Right hindlimb (tissue), 1 donor: ENCODE results near the gene MC4R.
"Not testable (repeated sequence)": the region's sequence is repeated elsewhere in the genome, so short reads cannot be mapped to it uniquely, and the experiment has no call there.

ENCODE experiments used
- DNase-seq: peaks from one replicate; pipeline ENCODE4 v3.0.0-alpha.2; 2018

Gene MC4R

DNA sequence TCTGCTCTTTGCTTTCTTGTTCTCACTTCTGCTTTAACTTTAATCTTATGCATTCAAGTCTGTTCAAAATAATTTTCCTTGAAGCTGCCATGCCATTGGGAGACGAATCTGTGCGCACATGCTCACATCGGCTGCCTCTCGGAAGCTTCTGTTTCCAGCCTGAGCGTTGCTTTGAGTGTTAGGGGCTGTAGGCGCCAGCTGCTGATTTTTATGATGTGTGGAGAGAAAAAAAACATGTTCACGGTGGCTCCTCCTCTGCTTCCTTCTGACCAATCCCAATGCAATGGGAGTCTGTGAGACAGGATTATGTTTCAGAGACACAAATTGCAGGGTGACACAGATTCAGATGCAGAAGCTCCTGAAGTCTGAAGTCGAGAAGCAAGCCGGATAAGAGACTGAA, at the start of gene MC4R:
Gene MC4R, minus strand, starts transcription at position 180 of the 400 bp plus-strand sequence. CDS start 426 bp downstream, outside the sequence.
- peak; percentile 83 for DNase-seq

DNA sequence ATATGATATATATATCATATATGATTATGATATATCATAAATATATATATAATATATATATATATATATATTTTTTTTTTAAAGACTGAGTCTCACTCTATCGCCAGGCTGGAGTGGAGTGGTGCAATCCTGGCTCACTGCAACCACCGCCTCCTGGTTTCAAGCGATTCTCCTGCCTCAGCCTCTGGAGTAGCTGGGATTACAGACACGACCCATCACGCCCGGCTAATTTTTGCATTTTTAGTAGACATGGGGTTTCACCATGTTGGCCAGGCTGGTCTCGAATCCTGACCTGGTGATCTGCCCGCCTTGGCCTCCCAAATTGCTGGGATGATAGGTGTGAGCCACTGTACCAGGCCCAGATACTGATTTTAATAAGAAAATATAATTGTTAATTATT, 49.7 kb upstream of the MC4R start:
- DNase-seq: not testable (repeated sequence)

DNA sequence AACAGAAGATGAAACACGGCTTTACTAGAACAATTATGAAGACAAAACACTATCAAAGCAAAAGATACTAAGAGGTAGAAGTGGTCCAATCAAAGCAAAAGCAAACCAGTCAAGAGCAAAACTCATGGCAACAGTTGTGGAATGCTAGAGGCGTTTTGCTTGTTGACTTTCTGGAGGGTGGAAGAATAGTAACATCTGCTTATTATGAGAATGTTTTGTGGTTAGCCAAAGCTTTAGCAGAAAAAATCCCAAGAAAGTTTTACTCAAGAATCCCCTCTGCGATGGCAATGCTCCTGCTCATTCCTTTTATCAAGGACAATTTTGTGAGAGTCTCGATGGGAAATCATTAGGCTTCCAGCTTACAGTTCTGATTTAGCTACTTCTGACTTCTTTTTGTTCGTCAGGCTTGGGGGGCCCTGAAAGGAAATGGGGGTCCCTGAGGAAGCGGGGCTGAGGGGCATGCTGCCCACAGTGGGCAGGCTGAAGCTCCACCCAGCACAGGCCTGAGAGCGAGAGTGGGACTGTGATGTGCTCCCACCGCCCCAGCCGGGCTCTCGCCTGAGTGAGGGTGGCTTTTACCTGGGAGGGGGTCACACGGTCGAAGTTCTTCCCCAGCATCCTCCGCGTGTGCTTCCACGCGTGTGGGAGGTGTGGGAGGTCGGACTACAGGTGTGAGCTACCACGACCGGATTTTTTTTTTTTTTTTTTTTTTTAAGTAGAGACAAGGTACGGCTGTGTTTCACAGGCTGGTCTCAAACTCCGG, 49.0 kb upstream of the MC4R start:
- no peak for DNase-seq

DNA sequence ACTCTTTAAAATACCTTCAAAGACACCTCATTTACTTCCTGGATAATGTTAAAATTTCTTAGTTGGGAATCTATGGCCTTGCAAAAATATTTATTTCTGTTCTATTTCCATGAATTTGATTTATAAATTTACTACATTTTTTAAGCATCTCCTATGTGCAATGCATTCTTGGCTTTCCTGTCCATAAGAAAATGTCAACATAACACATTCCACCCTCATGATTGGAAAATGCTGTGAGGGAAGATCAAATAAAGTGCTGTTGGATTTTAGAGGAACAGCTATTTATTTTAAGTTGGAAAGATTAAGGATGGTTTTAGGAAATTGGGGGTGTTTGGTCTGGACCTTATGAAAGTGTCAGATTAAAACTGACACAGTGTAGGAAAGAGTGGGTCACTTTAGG, 45.4 kb upstream of the MC4R start:
- DNase-seq: no peak

DNA sequence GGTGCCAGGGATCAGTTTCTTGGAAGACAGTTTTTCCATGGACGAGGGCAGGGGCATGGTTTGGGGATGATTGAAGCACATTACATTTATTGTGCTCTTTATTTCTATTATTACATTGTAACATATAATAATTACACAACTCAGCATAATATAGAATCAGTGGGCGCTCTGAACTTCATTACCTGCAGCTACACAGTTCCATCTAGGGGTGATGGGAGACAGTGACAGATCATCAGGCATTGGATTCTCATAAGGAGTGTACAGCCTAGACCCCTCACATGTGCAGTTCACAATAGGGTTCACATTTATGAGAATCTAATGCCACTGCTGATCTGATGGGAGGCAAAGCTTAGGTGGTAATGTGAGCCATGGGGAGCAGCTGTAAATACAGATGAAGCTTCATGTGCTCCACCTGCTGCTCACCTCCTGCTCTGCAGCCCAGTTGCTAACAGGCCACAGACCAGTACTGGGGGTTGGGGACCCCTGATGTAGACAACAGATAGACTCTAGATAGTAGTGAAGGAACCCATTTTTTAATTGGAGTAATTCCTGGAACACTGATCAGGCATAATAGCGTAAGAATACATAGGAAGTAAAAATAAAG, 41.5 kb upstream of the MC4R start:
- no peak for DNase-seq

DNA sequence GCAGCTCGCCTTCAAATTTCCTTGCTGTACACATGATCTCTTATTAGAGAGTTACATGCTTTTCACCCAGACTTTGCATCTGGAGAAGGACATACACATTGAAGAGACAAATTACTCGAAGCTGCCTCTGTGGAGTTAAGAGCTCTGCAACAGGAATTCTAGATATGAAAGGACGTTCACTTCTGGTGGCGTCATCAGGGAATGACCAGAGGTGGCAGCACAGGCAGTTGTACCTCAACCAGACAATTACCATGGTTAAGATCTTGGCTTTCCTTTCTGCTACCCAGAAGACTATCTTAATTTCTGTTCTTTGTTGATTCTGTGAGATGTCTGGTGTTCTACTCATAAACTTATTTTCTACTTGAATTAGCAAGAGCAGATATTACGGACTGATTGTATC, 39.1 kb upstream of the MC4R start:
- no peak for DNase-seq

DNA sequence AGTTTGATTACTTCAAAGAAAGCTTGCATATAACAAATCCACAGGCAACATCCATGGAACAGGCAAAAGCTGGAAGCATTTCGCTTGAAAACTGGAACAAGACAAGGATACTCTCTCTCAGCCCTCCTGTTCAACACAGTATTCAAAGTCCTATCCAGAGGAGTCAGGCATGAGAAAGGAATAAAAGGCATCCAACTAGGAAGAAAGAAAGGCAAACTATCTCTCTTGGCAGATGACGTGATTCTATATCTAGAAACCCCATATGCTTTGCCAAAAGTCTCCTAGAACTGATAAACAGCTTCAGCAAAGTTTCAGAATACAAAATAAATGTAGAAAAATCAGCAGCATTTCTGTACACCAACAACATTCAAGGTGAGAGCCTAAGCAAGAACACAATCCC, 34.1 kb upstream of the MC4R start:
- DNase-seq: no peak

DNA sequence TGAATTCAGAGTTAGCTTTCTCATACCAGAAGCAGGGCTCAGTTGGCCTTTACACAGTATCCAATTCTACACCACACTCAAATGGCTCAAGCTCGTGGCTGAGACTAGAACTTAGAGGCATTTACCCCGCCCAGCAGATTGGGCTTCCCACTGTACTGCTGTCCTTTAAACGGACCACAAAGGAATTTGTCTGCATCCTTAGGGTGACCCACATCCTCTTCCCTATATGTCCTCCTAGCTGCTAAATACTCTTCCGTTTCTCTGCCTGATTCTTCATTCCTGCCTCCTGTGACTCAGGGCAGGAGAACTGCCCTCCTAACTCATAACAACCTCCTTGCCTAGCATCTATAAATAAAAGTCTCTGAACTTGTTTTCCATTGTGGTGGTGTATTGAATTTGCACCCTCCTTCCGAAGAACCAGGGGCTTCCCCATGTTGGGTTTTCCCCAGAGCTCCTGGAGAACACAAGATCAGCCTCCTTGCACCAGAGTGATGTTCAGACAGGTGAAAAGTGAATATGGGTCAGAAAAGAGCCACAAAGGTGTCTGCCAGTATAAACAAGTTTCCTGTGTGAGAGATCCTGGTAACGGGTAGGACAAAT, 32.0 kb upstream of the MC4R start:
- no peak for DNase-seq

DNA sequence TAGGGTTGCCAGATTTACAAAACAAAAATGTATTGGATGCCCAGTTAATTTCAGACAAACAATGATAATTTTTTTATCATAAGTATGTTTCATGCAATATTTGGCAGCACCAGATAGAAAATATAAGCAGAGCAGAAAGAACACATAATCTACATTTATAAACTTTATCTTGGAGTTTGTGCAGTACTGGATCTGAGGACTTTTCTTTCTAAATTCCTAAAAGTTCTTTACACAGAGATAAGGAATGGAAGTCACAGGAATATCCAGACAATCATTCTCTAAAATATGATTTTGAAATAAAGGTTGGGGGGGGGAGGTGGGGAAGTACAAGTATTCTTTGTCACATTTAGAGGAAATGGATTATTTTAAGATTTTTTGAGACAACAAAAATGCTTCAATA, 28.8 kb upstream of the MC4R start:
- DNase-seq: no peak

DNA sequence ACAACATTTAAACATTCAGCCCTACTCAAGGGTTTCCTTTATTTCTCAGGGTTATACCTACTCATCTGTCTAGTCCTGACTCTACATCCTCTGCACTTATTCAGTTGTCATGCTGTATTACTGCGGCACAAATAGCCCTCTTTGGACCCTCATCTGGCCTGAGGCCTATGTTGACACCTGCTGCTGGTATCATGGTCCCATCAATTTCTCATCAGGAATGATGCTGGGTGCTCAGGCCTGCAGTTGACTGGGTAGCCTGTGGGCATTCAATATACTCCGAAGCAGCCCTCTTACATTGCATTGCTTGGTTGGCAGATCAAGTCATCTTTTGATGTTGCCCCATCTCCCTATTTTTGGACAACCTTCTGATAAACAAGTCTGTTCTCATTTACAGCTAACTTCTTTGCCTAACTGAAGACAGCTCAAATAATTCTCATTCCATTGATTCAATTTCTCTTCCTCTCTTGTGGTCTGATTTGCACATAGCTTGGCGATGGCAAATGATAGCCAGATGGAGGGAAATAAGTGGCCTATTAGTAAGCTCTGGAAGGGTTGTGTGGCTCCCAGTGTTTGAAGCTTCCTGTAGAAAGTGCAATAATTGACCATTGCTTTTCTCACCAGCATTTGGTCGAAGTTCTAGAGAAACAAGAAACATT, 19.1 kb upstream of the MC4R start:
- no peak for DNase-seq

DNA sequence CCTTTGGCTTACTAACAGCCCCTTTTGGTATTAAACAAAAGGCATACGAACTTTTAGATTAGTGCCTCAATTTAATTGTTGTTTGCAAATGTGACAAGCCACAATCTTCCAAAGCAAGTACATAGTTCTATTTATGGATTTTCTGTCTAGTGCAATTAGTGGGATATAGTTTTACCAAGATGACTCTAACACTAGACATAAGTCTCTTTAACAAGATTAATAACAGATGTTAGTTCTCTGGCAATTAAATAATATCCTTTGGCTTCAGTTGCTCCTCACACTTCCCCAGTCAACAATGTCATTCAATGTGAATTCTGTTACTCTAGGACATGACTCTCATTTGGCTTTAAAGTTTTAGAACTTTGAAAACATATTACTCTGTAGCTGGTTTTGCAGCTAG, 16.7 kb upstream of the MC4R start:
- DNase-seq: no peak

DNA sequence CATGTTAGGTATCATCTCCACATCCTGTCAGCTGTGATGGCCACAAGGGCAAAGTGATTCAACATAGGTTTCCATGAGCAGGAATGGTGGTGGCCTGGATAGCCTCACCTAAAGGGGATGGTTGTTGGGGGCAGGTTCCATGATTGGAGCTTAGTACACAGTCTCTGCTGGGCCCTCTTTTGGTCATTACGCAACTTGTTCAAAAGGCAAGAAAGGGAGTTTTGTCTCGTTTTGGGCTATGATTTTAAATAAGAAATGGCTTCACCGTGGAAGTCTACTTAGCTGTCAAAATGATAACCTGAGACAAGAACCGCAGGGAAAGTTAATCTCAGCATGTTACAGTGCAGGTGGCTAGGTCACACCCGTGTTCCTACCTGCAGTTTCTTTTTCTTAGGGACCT, 13.1 kb upstream of the MC4R start:
- no peak for DNase-seq

DNA sequence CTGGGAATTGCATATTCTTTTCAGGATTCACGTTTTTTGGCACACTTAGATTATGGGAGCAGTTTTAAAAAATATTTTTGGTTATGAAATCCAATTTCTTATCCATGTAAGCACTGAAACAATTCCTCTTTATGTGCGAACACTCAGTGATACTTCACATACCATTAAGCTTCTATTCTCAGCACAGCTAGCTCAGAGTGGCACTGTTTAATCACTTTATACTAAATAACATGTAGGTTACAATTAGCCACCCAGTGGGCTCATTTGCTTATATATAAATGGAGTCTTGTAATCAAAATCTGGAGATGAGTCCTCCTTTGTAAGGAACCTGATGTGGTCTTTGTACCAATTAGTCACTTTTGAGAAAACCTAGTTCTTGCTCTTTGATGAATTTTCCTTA, 11.3 kb upstream of the MC4R start:
- no peak for DNase-seq

DNA sequence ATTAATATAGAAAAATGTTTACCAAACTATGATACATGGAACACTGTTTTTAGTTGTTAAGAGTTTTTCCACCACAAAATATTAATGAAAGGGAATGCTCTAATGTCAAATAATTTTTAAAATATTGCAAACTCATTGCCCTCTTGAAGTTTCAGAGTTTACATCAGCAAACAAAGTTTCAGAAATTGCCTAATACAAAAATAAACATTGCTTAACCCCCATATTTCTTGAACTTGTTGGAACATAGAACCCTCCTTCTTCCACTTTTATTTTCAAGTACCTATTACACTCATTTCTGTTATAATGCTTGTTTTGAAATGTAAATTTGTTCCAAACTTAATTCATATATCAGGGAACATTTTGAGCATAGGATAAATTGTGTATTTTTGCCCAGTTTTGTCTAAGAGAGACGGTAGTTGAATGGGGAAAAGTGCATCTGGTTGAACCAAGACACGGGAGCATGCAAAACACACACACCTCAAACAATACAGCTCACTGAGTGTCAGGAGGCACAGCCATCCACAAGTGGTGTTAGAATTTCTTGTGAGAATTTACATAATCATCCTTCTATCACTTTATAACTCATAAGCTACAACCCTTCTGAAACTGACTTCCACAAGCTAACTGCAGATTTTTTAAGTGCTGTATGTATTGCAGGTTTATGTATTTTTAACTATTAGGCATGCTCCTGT, 5.3 kb upstream of the MC4R start:
- no peak for DNase-seq

DNA sequence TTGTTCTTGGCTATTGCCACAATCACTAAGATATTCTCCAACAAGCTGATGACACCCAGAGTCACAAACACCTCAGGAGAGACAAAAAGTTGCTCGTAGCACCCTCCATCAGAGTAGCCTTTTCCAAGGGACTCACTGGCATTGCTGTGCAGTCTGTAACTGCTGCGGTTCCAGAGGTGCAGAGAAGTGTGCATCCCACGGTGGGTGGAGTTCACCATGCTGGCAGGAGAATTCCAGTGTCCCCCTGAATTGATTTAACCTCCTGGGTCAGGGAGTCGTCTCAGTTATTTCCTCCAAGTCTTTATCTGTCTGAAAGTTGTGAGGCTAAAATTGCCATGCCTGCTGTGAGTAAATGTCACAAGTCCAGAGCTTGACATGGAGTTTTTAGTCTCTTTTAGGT, 443 bp downstream of the MC4R start:
- DNase-seq: no peak

DNA sequence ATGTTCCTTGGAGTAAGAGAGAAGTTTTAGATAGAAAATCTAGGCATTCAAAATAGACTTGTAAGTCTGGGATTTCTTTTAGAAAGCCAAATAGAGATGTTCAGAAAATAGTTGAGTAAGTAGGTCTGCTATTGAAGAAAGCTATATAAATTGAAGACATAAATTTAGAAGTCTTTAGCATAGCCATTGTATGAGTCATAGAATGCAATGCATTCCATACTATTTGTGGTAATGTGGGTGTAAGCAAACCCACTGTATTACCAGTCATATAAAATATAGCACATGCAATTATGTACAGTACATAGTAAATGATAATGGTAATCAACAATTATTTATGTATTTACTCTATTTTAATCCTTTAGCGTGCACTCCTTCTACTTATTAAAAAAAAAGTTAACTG, 14.1 kb downstream of the MC4R start:
- DNase-seq: no peak

DNA sequence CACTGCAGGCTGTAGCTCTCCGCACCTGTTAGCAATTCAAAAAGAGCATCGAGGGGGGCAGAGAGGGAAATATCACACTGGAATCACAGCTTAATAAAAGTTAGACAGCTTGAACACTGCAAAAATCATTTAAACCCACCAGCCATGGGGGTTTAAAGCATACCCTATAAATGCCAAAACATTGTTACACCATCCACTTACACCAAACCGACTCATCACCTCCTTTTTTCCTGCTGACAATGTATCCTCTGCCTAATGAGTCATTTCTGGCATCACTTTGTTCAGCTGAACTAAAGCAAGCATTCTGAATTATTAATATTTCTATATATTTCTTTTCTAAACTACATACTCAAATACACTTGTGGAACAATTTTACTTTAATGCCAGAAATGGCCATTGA, 21.6 kb downstream of the MC4R start:
- no peak for DNase-seq

DNA sequence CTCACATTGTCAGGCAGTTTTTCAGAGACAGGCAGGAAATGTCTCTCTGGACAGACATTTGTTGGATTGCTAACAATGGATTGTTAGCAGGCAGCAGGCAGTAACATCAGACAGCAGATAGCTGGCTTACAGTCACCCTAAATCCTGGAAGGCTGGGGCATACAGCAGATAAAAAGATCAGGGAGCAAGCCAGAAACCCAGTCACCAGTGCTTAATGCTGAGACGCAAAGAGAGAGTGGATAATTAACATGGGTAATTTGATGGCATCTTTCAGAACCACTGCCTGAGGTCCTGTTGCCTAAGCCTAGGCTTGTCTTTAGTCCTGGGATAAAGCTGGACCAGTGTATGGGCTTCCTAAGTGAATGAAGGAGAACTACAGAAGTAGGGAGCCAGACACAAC, 22.4 kb downstream of the MC4R start:
- no peak for DNase-seq

DNA sequence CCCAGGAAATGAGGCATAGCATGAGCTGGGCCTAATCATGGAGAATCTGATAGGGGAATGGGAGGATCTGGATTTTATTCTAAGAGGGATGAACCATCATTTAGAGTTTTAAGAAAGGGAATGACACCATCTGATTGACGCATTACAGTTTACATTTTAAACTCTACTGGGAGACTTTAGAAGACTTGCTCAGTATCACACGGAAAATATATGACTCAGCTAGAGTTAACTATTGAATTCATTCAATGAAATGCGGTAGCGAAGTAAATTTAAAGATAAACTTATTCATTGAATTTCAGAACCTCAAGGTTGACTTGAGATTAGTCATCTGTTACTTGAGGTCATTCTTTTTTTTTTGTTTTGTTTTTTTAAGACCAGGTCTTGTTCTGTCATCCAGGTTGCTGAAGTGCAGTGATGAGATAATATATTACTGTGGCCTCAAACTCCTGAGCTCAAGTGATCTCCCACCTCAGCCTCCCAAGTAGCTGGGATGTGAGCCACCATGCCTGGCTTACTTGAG, 25.0 kb downstream of the MC4R start:
- DNase-seq: no peak

DNA sequence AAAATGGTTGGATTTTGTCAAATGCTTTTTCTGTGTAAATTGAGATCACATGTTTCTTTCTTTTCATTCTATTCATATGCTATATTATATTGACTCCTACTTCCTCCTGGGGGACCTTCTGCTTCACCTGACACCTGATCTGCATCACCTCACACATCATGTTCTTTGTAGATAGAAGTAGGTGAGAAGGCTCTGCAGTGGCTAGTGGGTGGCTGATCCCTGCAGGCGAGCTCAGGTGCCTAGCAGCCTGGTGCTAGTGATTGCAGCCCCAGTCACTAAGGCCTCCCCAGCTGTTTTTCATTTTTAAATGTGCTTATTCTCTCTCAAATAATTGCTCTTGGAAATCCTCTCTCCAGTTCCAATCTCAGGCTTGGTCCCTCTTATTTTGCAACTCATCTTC, 33.6 kb downstream of the MC4R start:
- DNase-seq: no peak

DNA sequence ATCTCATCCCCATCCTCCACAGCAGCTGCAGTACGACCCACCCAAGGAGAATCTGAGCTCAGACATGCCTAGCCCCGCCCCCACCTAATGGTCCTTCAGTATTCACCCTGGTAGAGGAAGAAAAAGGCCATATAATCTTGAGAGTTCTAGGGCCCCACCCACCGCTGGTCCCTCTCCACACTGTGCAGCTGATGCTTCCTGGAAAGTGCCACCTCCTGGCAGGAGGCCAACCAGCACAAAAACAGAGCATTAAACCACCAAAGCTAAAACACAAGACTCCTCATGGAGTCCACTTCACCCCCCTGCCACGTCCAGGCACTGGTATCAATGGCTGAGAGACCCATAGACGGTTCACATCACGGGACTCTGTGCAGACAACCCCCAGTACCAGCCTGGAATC, 40.7 kb downstream of the MC4R start:
- DNase-seq: no peak

DNA sequence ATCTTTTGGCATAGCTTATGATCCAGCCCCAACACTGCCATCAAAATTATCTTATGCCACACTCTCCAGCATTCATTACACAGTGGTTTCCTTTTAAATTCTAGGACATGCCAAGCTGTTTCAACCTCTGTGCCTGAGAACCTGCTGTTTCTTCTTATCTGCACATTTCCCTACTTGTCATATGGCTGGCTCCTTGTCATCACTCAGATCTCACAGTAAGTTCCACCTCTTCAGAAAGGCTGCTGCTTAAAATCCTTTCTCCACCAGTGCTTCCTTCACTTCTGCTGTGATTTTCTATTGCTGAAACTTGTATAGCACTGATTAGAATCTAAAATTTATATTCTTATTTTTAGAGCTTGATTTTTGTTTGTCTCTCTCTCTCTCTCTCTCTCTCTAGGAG, 43.4 kb downstream of the MC4R start:
- DNase-seq: no peak

DNA sequence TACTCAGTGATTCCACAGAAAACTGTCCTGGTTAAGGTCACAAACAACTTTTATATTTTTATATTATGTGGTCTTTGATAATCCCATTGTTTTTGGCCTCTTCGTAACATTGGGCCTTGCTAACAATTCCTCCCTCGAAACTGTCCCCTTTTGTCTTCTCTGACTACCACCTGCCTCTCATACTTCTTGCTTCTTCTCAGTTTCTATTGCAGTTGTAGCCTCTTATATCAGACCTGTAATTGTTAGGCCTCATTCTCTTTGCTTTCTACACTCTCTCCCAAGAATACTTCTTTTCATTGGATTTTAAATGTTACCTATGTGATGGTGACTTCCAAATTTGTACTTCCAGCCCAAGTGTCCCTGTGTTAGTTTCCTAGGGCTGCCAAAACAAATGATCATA, 44.7 kb downstream of the MC4R start:
- DNase-seq: no peak
